T-helper 9 cell (primary cell): ENCODE results near the gene ALOX12.
"Not testable (repeated sequence)": the region's sequence is repeated elsewhere in the genome, so short reads cannot be mapped to it uniquely, and the experiment has no call there.

Experiments used
- DNase-seq: peaks from one replicate; pipeline ENCODE4 v3.0.0-alpha.2; 2020

Gene ALOX12

DNA sequence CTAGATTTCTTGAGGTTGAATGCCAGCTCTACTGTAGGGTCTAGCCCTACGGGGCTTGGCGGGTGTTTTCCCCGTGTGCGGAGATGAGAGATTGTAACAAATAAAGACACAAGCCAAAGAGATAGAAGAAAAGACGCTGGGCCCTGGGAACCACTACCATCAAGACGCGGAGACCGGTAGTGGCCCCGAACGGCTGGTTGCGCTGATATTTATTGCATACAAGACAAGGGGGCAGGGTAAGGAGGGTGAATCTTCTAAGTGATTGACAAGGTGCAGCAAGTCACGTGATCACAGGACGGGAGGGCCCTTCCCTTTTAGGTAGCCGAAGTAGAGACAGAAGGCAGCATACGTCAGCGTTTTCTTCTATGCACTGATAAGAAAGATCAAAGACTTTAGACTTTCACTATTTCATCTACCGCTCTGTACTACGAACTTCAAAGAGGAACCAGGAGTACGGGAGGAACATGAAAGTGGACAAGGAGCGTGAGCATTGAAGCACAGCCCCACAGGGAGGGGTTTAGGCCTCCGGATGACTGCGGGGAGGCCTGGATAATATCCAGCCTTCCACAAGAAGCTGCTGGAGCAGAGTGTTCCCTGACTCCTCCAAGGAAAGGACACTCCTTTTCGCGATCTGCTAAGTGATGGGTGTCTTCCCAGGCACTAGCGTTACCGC is 51.0 kb downstream of the ALOX12 start:
- peak; percentile 56 for DNase-seq

DNA sequence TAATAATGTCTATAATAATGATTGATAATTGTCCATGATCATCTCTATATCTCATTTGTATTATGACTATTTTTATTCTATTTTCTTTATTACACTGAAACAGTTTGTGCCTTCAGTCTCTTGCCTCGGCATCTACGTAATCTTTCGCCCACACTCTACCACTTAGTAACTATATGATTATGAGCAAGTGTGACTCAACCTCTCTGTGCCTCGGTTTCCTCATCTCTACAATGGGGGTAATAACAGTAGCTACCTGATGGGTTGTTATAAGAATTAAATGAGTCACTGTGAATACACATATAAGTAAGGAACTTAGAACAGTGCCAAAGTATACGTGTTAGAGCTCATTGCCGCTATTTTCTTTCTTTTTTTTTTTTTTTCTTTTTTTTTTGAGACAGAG is 51.7 kb downstream of the ALOX12 start:
- no peak for DNase-seq

- no peak for DNase-seq
Observed at GRCh38 chr17:7048968-7049367, 53.1 kb downstream of the ALOX12 start.

GRCh38 chr17:7050583-7050982 is 54.7 kb downstream of the ALOX12 start:
- not testable (repeated sequence) for DNase-seq

DNA sequence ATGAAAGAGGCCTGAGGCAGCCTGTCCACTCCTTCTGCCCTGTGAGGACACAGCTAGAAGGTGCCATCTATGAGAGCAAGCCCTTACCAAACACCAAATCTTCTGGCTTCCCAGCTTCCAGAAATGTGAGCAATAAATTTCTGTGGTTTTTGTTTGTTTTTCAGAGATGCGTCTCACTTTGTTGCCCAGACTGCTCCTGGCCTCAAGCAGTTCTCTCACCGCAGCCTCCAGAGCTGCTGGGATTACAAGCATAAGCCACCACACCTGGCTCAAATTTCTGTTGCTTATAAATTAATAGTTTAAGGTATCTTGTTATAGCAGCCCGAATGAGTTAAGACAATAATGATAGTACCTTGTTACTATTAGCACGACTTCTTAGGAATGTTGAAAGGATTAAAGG is 60.5 kb downstream of the ALOX12 start:
- DNase-seq: no peak

DNA sequence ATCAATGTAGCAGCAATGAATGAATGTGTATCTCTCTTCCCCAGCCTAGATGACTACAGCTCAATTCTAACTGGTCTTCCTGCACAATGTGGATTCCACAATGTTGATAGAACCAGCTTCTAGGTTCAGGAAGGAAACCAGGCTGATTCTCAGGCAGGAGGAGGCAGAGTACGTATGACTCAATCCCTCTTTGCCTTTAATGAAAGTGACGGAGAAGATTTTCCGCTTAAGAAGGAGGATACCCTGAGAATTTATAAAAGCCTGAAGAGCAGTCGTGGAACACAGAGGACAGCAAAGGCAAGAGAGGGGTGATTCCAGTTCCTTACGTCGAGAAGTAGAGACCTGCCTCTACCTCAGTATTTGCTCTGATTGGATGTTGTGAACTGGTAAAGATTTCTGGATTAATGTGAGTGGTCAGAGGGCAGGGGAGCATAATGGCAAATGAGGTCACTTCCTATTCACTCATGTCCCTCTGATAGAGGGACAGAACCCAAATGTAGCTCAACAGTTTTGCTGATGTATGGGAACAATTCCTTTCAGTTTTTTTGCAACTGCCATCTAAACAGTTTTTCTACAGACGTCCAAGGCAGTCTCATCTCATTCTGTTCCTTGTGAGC is 63.1 kb downstream of the ALOX12 start:
- no peak for DNase-seq
